Lower lobe of right lung (tissue), 2 donors: Measurements from ENCODE around the gene OR8D4. TPM values are rescaled to one million over a fixed set of nuclear protein-coding genes. Genes with fewer than 3 reads are reported as not detected.

Experiments used
- ATAC-seq, 2 donors: fragments of 200-7000 bp; cut with Tn5 transposase; one replicate each; pipeline ENCODE4 v1.9.1; 2020 to 2022; ENCODE audit warnings: mild to moderate bottlenecking in 2 of 2, moderate library complexity in 2 of 2
- DNase-seq: peaks from one replicate; pipeline ENCODE4 v3.0.0-alpha.2; 2020
- H3K27ac ChIP-seq: fragments of 200-600 bp; one replicate; pipeline ENCODE4 v1.8.0; 2022
- H3K27me3 ChIP-seq: fragments of 200-600 bp; one replicate; pipeline ENCODE4 v1.8.0; 2022; ENCODE audit warnings: low read depth
- H3K36me3 ChIP-seq: fragments of 200-600 bp; one replicate; pipeline ENCODE4 v1.8.0; 2022; ENCODE audit warnings: mild to moderate bottlenecking
- H3K4me1 ChIP-seq: fragments of 200-600 bp; one replicate; pipeline ENCODE4 v1.8.0; 2022
- H3K4me3 ChIP-seq: fragments of 200-600 bp; one replicate; pipeline ENCODE4 v1.8.0; 2022; ENCODE audit warnings: mild to moderate bottlenecking
- H3K9me3 ChIP-seq: fragments of 200-600 bp; one replicate; pipeline ENCODE4 v1.8.0; 2022
- CTCF ChIP-seq: fragments of 200-600 bp; IDR thresholded peaks from one replicate; pipeline ENCODE4 v1.8.0; 2022; ENCODE audit warnings: antibody characterized with exemption, mild to moderate bottlenecking
- intact Hi-C: fragments of 100-400 bp; cut with DNase I; formaldehyde crosslinking; loops from one replicate; pipeline ENCODE4 v1.11.0; 2022
- total RNA-seq: library from RNA; stranded (reverse); fragmentation: NEBNext Ultra II Directional; extraction: Animal tissue kit (Norgen Biotek cat#: 25700); gene quantifications from one replicate; pipeline ENCODE4 v1.2.1, GENCODE V29; 2021
- donor health status: DM: no; HTN: yes; CAD: no; lungs with severe emphysema.

OR8D4 gene
- total RNA-seq, 1 donor from 2014 or later: not detected

DNA sequence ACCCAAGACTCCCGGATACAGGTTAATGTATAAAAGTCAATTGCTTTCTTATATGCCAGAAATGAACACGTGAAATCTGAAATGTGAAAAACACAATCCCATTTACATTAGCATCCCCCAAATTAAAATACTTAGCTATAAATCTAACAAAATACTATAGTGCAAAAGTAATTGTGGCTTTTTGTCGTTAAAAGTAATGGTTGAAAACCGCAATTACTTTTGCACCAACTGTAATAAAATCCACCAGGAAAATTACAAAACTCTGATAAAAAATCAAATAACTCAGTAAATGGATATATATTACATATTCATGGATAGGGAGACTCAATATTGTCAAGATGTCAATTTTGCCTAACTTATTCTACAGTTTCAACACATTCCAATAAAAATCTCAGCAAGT is 21.1 kb upstream of the OR8D4 start:
- no peak for TF ChIP-seq CTCF
- intact Hi-C loops: no loop called here
- H3K36me3 ChIP-seq: no peaks in the 10 kb centered on the region
- no peak overlapping the region for H3K4me3 ChIP-seq
- H3K9me3 ChIP-seq: no peaks in the 10 kb centered on the region
- no peaks in the 10 kb centered on the region for H3K4me1 ChIP-seq
- no peak overlapping the region for H3K27ac ChIP-seq
- no peak for DNase-seq
- no peaks in the 10 kb centered on the region for H3K27me3 ChIP-seq
- no peak for ATAC-seq

DNA sequence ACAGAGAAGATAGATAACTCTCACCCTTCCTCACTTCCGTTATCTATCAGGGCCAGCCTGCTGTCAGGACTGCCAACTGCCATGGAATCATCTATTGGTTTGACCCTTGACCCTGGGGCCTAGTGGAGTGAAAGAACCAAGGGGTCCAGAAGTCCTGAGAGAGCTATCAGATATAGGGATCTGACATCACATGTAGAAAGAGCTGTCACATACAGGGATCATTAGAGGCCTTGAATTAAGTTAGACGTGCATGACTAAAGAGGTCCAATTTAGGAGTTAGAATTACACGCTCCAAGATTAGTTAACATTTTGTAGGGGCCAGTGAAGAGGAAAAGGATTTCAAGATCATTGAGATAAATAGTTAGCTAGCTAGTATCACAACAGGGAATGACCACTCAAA is 16.4 kb upstream of the OR8D4 start, which contains the start of gene TMEM225:
Gene TMEM225 (minus strand): TSS at position 101 of the 400 bp plus-strand sequence. CDS start 245 bp downstream, outside the sequence.
- Histone ChIP-seq H3K27ac (no peak within 1 kb of the TSS), H3K36me3 (no peaks in the 10 kb centered on the region), H3K4me1 (no peaks in the 10 kb centered on the region), H3K4me3 (no peak within 1 kb of the TSS), H3K27me3 (no peaks in the 10 kb centered on the region), H3K9me3 (no peaks in the 10 kb centered on the region)
- DNase-seq (no peak), ATAC-seq (no peak)
- TF ChIP-seq CTCF: no peak
- intact Hi-C loops: no loop called here

- Histone ChIP-seq H3K36me3 (no peaks in the 10 kb centered on the region), H3K27me3 (no peaks in the 10 kb centered on the region), H3K27ac (no peak overlapping the region), H3K9me3 (no peaks in the 10 kb centered on the region), H3K4me1 (no peaks in the 10 kb centered on the region), H3K4me3 (no peak overlapping the region)
- no peak for DNase-seq
- ATAC-seq: no peak
- no peak for TF ChIP-seq CTCF
- intact Hi-C loops: no loop called here
These were observed 9.9 kb upstream of the OR8D4 start for GRCh38 chr11:123892031-123892430.

DNA sequence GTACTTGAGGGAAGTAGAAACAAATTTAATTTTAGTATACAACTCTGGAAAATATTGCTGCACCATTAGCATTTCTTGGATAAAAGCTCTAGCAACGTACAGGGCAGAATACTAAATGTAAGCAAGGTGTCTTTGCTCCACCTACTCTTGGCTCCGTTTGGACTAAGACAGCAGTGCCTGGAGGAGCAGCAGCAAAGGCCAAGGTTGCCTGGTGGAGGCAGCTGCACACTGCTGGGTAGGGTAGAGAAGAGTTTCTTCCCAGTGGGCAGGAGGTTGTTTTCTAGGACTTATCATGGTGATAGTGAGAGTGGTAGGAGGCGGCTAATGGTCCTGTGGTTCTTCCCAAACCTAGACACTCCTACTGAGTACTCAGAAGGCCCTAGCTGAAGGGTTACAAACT is 2.2 kb upstream of the OR8D4 start:
- DNase-seq (no peak), ATAC-seq (no peak)
- H3K36me3 ChIP-seq: no peaks in the 10 kb centered on the region
- no peaks in the 10 kb centered on the region for H3K27me3 ChIP-seq
- intact Hi-C loops: no loop called here
- no peak for TF ChIP-seq CTCF
- H3K4me3 ChIP-seq: no peak overlapping the region
- no peaks in the 10 kb centered on the region for H3K4me1 ChIP-seq
- no peak overlapping the region for H3K27ac ChIP-seq
- H3K9me3 ChIP-seq: no peaks in the 10 kb centered on the region

DNA sequence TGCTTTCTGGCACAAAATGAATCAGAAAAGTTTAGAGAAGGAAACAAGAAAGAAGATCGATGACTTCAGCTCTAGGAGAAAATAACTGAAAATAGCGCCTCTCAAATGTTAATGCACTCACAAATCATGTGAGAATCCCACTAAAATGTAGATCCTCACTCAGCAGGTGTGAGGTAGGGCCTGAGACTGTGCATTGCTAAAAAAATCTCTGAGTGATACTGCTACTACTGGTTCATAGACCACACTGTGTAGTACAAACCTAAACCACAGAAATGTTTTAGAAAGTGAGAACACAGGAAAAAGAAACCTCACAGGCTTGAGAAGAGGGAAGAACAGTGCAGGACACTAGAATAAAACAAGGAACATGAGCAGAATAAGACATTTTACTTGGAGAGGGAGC is 2.0 kb downstream of the OR8D4 start:
- no peak for TF ChIP-seq CTCF

DNA sequence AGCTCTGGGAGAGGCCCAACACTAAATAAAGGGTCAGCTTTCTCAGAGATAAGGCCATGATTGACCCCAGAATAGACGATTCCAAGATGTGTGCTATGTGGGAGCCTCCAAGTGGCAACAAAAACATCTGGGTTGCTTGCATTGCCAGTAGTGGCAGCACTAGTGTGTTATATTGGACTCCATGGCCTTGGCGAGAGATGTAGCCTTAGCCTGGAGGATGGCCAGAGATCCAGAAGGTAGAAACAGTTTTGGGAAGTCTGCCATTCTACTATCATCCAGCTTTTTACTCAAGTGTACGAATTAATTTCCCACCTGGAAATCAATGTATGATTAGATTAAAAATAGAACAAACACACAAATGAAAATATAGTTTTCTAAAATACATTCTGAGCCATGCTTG is 3.0 kb downstream of the OR8D4 start:
- H3K4me3 ChIP-seq: no peak overlapping the region
- H3K4me1 ChIP-seq: no peaks in the 10 kb centered on the region
- intact Hi-C loops: no loop called here
- TF ChIP-seq CTCF: no peak
- no peak overlapping the region for H3K27ac ChIP-seq
- no peaks in the 10 kb centered on the region for H3K27me3 ChIP-seq
- no peaks in the 10 kb centered on the region for H3K9me3 ChIP-seq
- H3K36me3 ChIP-seq: no peaks in the 10 kb centered on the region
- ATAC-seq (no peak), DNase-seq (no peak)

More for the DNA sequence above, 2.0 kb downstream of the OR8D4 start:
- H3K9me3 ChIP-seq: no peaks in the 10 kb centered on the region
- no peak overlapping the region for H3K27ac ChIP-seq
- H3K27me3 ChIP-seq: no peaks in the 10 kb centered on the region
- ATAC-seq: no peak
- DNase-seq: no peak
- intact Hi-C loops: no loop called here
- no peak overlapping the region for H3K4me3 ChIP-seq
- no peaks in the 10 kb centered on the region for H3K36me3 ChIP-seq
- H3K4me1 ChIP-seq: no peaks in the 10 kb centered on the region
